Osteoblast (primary cell): ENCODE data around the gene MID2. TPM values are rescaled to one million over a fixed set of nuclear protein-coding genes. Genes with fewer than 3 reads are reported as not detected.

Source experiments
- DNase-seq: peaks from one replicate; pipeline ENCODE4 v3.0.0; 2011; ENCODE audit warnings: low spot score, mixed read lengths; ENCODE audit not compliant: insufficient read length; ENCODE audit errors: missing footprints
- H2AFZ ChIP-seq: 2 replicates; pipeline ENCODE4 v1.6.0; 2011; ENCODE audit warnings: mild to moderate bottlenecking, low read length
- H3K27ac ChIP-seq: 2 replicates; pipeline ENCODE4 v1.5.1; 2011; ENCODE audit warnings: mild to moderate bottlenecking, low read depth, low read length, moderate library complexity
- H3K27me3 ChIP-seq: 2 replicates; pipeline ENCODE4 v1.6.0; 2012; ENCODE audit warnings: mild to moderate bottlenecking, control low read depth, inconsistent platforms, low read length, moderate library complexity; ENCODE audit not compliant: insufficient read depth
- H3K36me3 ChIP-seq: 2 replicates; pipeline ENCODE4 v1.5.1; 2011; ENCODE audit warnings: mild to moderate bottlenecking, low read length, control low read depth, moderate library complexity; ENCODE audit not compliant: insufficient read depth
- H3K4me1 ChIP-seq: 2 replicates; pipeline ENCODE4 v1.5.1; 2011; ENCODE audit warnings: mild to moderate bottlenecking, low read length, control low read depth, moderate library complexity; ENCODE audit not compliant: insufficient read depth
- H3K4me2 ChIP-seq: 2 replicates; pipeline ENCODE4 v1.6.0; 2011; ENCODE audit warnings: mild to moderate bottlenecking, low read length; ENCODE audit not compliant: insufficient read depth
- H3K4me3 ChIP-seq: fragments of 200-600 bp; sonication (generic); 3 replicates; pipeline ENCODE4 v1.5.1; 2012; ENCODE audit warnings: mild to moderate bottlenecking, low read length, inconsistent platforms; ENCODE audit not compliant: insufficient read depth
- H3K79me2 ChIP-seq: 2 replicates; pipeline ENCODE4 v1.6.0; 2012; ENCODE audit warnings: mild to moderate bottlenecking, low read length, control low read depth, inconsistent platforms; ENCODE audit not compliant: insufficient read depth
- H3K9me3 ChIP-seq: 2 replicates; pipeline ENCODE4 v1.5.1; 2011; ENCODE audit warnings: low read depth, low read length, control low read depth
- H4K20me1 ChIP-seq: 2 replicates; pipeline ENCODE4 v1.6.0; 2012; ENCODE audit warnings: mild to moderate bottlenecking, low read length, control low read depth; ENCODE audit not compliant: insufficient read depth
- CTCF ChIP-seq: IDR thresholded peaks from 2 replicates; pipeline ENCODE4 v1.5.1; 2011; ENCODE audit warnings: mild to moderate bottlenecking, low read depth, low read length, moderate library complexity; ENCODE audit errors: extremely low read depth
- total RNA-seq: library from RNA; depleted of rRNA; stranded (reverse); fragments of >200 nt; gene quantifications from 2 replicates; pipeline ENCODE4 v1.2.3, GENCODE V29; 2012

Gene MID2
- total RNA-seq, 1 donor, result 19.9 TPM

DNA sequence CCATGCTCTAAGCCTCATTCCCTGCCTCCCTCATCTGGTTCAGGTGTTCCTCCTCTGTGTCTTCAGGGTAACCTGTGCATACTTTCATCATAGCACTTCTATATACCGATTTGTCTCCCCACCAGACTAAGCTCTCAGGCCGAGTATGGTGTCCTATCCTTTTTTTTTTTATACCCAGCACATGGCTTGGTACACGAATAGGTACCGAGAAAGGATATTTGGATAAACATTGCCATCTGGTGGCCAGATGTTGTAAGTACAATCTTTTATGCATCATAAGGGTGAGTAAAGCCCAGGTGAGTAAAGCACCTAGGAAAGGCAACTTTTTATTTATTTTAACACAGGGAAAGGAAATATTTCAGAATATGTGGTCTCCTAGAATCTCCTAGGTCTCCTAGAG, 68.4 kb downstream of the MID2 start:
- Histone ChIP-seq H2AFZ (no peak overlapping the region), H3K36me3 (no peaks in the 10 kb centered on the region), H3K4me1 (no peaks in the 10 kb centered on the region), H3K9me3 (no peaks in the 10 kb centered on the region), H3K79me2 (no peaks in the 10 kb centered on the region), H4K20me1 (no peaks in the 10 kb centered on the region), H3K4me3 (no peak overlapping the region), H3K4me2 (no peak overlapping the region), H3K27ac (no peak overlapping the region), H3K27me3 (peaks cover 10% of the 10 kb centered on the region)
- DNase-seq, result peak; percentile 49
- peak; percentile 58 for TF ChIP-seq CTCF

DNA sequence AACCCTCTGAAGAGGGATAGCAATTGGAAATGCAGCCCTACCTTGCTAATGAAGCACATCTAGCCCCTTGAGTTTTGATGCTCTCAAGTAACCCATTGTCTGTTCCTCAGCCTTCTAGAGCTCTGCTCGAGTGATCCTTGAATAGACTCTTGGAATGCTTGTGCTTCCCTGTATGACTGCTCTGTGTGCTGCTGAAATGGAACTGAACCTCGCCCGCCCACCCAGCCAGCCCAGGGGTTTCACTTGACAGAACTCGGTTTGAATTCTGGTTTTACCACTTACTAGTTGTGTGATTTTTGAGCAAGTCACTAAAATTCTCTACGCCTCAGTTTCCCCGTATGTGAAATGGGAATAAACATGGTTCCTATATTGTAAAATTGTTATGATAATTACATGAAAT, 77.1 kb downstream of the MID2 start:
- Histone ChIP-seq H3K79me2 (no peaks in the 10 kb centered on the region), H3K4me2 (no peak overlapping the region), H3K27ac (no peak overlapping the region), H3K4me3 (no peak overlapping the region), H4K20me1 (no peaks in the 10 kb centered on the region), H2AFZ (no peak overlapping the region), H3K27me3 (peaks cover 5% of the 10 kb centered on the region), H3K4me1 (no peaks in the 10 kb centered on the region), H3K36me3 (no peaks in the 10 kb centered on the region), H3K9me3 (no peaks in the 10 kb centered on the region)
- no peak for TF ChIP-seq CTCF
- no peak for DNase-seq

GRCh38 chrX:107905366-107905765, 79.7 kb downstream of the MID2 start:
- no peak overlapping the region for H3K27ac ChIP-seq
- H4K20me1 ChIP-seq, result no peaks in the 10 kb centered on the region
- no peak for TF ChIP-seq CTCF
- H3K27me3 ChIP-seq, result peaks cover 5% of the 10 kb centered on the region
- H3K4me1 ChIP-seq, result no peaks in the 10 kb centered on the region
- H3K79me2 ChIP-seq, result no peaks in the 10 kb centered on the region
- no peak for DNase-seq
- no peak overlapping the region for H3K4me3 ChIP-seq
- no peaks in the 10 kb centered on the region for H3K36me3 ChIP-seq
- no peaks in the 10 kb centered on the region for H3K9me3 ChIP-seq
- no peak overlapping the region for H2AFZ ChIP-seq
- H3K4me2 ChIP-seq, result no peak overlapping the region

- Histone ChIP-seq H3K4me2 (no peak overlapping the region), H3K9me3 (no peaks in the 10 kb centered on the region), H4K20me1 (no peaks in the 10 kb centered on the region), H3K27ac (no peak overlapping the region), H3K4me1 (no peaks in the 10 kb centered on the region), H3K27me3 (peaks cover 11% of the 10 kb centered on the region), H3K79me2 (no peaks in the 10 kb centered on the region), H3K36me3 (no peaks in the 10 kb centered on the region), H3K4me3 (no peak overlapping the region), H2AFZ (no peak overlapping the region)
- no peak for TF ChIP-seq CTCF
- no peak for DNase-seq
Measured at GRCh38 chrX:107924136-107924746, 98.6 kb downstream of the MID2 start.
